Measurements from ENCODE around the gene TMEM132A. TPM values are rescaled to one million over a fixed set of nuclear protein-coding genes. Genes with fewer than 3 reads are reported as not detected.

TMEM132A gene
- total and polyA plus RNA-seq, 10 of the 15 experiments (the other 5 are each of a cell fraction or from before 2014, with no cell fraction given): 0.16 to 25.0 (median 4.3) TPM

GRCh38 chr11:60917267-60917666, 7.0 kb upstream of the TMEM132A start:
- CTCF ChIA-PET: interaction anchor here (1.8 to 2.9 kb wide), 4 partner anchors 13 to 212 kb away, joined by 4 to 30 read pairs (median 16); no protein-coding TSS in a partner anchor
- H3K36me3 ChIP-seq (ENCODE audit: control insufficient read depth in 2 of 2, insufficient read depth in 2 of 2, low read length in 1 of 2): peaks cover 17 to 18% of the 10 kb centered on the region in 2 experiments
- H3K27ac ChIP-seq (ENCODE audit: control insufficient read depth, insufficient read depth): no peak overlapping the region
- H3K4me3 ChIP-seq: no peak overlapping the region; the same call in 1 of the 2 replicates
- no peak for FAIRE-seq
- RAD21 ChIA-PET (ENCODE audit: unreplicated experiment): interaction anchor here (0.8 to 2.2 kb wide), 2 partner anchors 31 to 90 kb away, joined by 3 to 6 read pairs; no protein-coding TSS in a partner anchor
- WGBS (ENCODE audit: insufficient coverage, insufficient replicate concordance, low lambda C conversion rate, missing lambda C conversion rate): 100% methylated on average over 1 of the region's 1 CpG
- in situ Hi-C loops (cut with MboI): no loop called here
- peaks cover 38% of the 10 kb centered on the region for H3K79me2 ChIP-seq (ENCODE audit: control insufficient read depth, insufficient read depth, low read length)
- TF ChIP-seq ETV6 (conservative IDR thresholded peaks at IDR 0.05 in 1 of 2, IDR thresholded peaks at IDR 0.05 in 1 of 2; ENCODE audit: borderline replicate concordance in 1 of 2, low read depth in 1 of 2) (no peak), SMAD5 (IDR thresholded peaks at IDR 0.05; ENCODE audit: low read depth) (no peak), SUZ12 (IDR thresholded peaks at IDR 0.05; ENCODE audit: unreplicated experiment) (no peak), POLR2AphosphoS2 (IDR thresholded peaks at IDR 0.05; ENCODE audit: low read depth, low read length) (no peak), CUX1 (IDR thresholded peaks at IDR 0.05; ENCODE audit: insufficient replicate concordance, low read depth, low read length) (no peak), MYC (IDR thresholded peaks at IDR 0.05; ENCODE audit: insufficient read depth, insufficient read length, insufficient replicate concordance, low read length, severe bottlenecking) (no peak), FOS (IDR thresholded peaks at IDR 0.05; ENCODE audit: borderline replicate concordance, extremely low read depth, insufficient read length) (no peak), ASH2L (IDR thresholded peaks at IDR 0.05; ENCODE audit: borderline replicate concordance, low read depth) (no peak), MYB (IDR thresholded peaks at IDR 0.05; ENCODE audit: borderline replicate concordance, low read depth, low read length) (no peak), ZNF384 (IDR thresholded peaks at IDR 0.05; ENCODE audit: borderline replicate concordance, low read depth, low read length) (no peak), CHD1 (IDR thresholded peaks at IDR 0.05; ENCODE audit: low read depth, low read length) (no peak), ZZZ3 (IDR thresholded peaks at IDR 0.05; ENCODE audit: control insufficient read depth, insufficient read length, low read depth) (no peak)
- TF ChIP-seq, protein P1, sequence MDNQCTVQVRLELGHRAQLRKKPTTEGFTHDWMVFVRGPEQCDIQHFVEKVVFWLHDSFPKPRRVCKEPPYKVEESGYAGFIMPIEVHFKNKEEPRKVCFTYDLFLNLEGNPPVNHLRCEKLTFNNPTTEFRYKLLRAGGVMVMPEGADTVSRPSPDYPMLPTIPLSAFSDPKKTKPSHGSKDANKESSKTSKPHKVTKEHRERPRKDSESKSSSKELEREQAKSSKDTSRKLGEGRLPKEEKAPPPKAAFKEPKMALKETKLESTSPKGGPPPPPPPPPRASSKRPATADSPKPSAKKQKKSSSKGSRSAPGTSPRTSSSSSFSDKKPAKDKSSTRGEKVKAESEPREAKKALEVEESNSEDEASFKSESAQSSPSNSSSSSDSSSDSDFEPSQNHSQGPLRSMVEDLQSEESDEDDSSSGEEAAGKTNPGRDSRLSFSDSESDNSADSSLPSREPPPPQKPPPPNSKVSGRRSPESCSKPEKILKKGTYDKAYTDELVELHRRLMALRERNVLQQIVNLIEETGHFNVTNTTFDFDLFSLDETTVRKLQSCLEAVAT (IDR thresholded peaks at IDR 0.05): no peak
- no peaks in the 10 kb centered on the region for H3K27me3 ChIP-seq (replicated peaks in 1 of 2; ENCODE audit: control insufficient read depth in 2 of 2, insufficient read depth in 2 of 2, low read length in 1 of 2)
- intact Hi-C loops (cut with micrococcal nuclease; ENCODE audit: unreplicated experiment): no loop called here
- H3K4me1 ChIP-seq (ENCODE audit: control insufficient read depth, insufficient read depth, low read length): peaks cover 36% of the 10 kb centered on the region
- no peak for DNase-seq (ENCODE audit: low read depth, low spot score)
- no peaks in the 10 kb centered on the region for H3K9me3 ChIP-seq (replicated peaks; ENCODE audit: control insufficient read depth, insufficient read depth, low read length)
- no TSS peak for BruUV-seq (replicated peaks)
- no peak overlapping the region for H2AFZ ChIP-seq (ENCODE audit: control insufficient read depth, low read depth, low read length)
- SMC1A ChIA-PET (ENCODE audit: uncharacterized antibody, unreplicated experiment): interaction anchor here (1.0 to 5.9 kb wide), 5 partner anchors 12 to 53 kb away, joined by 3 to 76 read pairs (median 4); partner anchors contain the start of genes CD6 and SLC15A3
- ATAC-seq: no peak
- H4K20me1 ChIP-seq (ENCODE audit: control insufficient read depth, insufficient read depth): no peaks in the 10 kb centered on the region
- POLR2A ChIA-PET: interaction anchor here (1.0 to 2.4 kb wide), 3 partner anchors 9 to 33 kb away, joined by 3 to 6 read pairs (median 5); no protein-coding TSS in a partner anchor
- H3K4me2 ChIP-seq (ENCODE audit: control insufficient read depth, insufficient read depth): no peak overlapping the region
- H3K9ac ChIP-seq (ENCODE audit: control insufficient read depth, insufficient read depth, low read length): no peak overlapping the region
